Embryonic facial prominence (tissue), 1 donor: ENCODE results near the gene ANKH.

ENCODE experiments used
- DNase-seq: peaks from one replicate; pipeline ENCODE4 v3.0.0-alpha.2; 2016; ENCODE audit errors: extremely low spot score

Gene ANKH

DNA sequence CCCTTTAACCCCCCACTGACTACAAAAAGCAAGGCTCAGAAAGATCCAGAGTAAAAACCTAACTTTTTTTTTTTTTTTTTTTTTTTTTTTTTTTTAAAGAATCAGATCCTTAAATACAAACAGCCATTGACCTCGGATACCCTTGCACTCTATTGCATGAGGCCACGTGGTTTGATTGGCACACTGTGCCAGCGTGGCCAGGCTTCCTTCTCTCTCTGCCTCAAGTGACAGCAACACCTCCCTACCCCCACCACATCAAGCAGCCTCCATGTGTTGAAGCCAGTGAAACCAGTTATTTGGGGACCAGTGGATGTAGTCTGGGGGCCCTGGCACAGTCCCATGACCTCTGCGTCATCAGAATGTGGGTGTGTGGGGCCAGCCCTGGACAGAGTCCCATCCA, 135.6 kb downstream of the ANKH start:
- DNase-seq, result no peak

DNA sequence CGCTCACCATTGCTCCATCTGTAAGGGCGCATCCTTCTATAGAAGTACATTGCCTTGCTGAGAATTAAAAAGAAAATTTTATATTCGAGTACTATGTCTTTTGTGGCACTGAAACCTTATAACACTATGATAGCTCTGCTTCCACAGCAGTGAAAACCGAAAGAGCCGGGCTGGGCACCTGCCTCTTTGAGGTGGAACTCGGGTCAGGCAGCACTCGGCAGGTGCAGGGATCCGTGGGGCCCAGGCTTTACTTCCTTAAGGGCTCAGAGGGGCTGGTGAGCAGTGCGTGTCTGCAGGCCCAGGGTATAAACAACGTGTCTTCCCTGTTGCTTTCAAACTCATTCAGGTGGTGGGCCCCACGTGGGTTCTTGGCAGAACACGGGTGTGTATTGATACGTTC, 137.2 kb downstream of the ANKH start:
- no peak for DNase-seq

- no peak for DNase-seq
These were observed 137.9 kb downstream of the ANKH start for GRCh38 chr5:14733661-14734060.

DNA sequence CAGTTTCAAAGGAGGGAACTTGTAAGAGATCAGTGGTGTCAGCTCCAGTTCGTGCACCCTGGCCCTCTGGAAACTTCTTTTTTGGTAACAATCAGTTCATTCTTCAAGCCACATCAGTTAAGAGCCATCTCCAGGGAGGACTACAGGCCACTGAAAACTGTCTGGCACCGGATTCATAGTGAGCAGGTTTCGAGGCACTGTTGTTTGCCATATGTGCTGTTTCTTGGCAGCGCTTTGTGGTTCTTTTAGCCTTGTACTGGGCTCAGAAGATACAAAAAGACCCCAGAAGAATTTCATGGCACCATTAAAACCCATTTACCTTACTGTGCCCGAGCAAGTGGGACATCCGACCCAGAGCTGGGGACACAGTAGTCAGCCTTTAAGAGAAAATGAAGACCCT, 138.6 kb downstream of the ANKH start:
- no peak for DNase-seq

GRCh38 chr5:14730881-14731280, 140.7 kb downstream of the ANKH start:
- DNase-seq, result no peak

DNA sequence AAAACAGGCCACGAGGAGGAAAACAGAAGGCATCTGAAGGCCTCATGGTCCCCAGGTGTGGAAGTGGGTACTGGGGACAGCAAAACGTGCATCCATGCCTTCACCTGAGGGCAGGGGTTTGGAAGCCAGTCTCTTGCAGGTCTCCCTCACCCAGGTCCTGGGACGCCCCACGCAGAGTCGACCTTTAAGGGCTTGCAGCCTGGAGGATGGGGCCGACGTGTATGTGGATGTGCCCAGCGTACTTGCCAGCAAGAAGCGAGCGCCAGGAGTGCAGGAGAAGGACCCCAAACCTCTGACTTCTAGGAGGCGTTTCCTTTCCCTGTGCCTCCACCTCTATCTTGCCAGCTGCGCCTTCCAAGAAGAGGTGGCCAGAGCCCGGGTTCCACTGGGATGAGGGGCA, 141.1 kb downstream of the ANKH start:
- DNase-seq, result no peak

DNA sequence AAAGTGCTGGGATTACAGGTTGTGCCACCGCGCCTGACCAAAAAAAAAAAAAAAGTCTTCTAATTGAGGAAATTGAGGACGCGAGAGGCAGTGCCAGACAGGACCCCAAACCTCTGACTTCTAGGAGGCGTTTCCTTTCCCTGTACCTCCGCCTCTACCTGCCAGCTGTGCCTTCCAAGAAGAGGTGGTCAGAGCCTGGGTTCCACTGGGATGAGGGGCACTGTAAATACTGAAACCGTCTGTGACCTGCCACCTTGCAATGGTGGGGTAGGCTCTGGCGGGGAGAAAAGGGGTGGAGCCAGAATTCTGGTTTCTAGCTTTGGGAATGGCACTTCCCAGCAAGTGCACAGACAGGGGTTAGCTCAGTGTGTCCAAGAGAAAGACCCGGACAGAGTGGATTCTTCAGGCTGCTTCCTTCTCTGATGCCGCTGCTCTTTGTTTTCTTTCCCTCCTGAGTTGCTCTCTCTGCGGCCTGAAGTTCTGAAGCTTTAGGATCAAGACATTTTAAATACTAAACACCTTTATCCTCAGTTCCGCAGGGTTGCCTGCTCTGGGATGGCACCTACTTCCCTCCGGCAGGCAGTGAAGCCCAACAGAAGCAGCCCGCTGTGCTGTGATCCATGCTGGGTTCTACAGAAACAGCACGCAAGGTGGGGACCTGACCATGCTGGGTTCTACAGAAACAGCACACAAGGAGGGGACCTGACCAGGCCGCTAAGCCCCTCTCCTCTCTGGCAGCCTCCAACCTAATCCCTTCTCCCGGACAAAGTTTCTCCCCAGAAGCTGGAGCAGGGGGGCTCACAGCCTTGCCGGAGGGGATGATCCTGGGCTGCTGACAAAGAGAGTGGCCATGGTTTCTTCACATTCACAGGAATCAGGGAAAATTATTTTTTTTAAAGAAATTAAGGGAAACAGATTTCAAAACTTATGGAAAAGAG, 141.9 kb downstream of the ANKH start:
- no peak for DNase-seq

DNA sequence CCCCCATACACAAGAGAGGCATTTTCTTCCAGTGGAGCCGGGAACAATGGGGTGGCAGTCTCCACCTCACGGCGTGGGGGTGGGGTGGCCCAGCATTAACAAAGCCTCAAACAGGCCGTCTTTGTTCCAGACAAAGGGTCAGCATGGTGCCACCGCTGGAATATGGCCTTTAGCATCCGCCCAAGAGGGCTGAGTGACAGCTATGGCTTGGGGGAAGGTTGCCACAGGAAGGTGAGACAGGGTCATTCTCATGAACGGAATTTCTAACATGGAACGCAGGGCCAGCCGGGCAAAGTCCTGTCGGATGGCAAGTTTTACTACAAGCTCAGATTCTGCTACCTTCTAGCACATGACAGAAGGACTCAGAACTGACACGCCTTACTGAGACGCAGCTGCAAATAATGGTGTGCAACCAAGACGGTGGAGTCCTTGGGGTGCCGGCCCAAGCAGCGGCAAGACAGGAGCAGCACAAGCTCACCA, 143.1 kb downstream of the ANKH start:
- no peak for DNase-seq

DNA sequence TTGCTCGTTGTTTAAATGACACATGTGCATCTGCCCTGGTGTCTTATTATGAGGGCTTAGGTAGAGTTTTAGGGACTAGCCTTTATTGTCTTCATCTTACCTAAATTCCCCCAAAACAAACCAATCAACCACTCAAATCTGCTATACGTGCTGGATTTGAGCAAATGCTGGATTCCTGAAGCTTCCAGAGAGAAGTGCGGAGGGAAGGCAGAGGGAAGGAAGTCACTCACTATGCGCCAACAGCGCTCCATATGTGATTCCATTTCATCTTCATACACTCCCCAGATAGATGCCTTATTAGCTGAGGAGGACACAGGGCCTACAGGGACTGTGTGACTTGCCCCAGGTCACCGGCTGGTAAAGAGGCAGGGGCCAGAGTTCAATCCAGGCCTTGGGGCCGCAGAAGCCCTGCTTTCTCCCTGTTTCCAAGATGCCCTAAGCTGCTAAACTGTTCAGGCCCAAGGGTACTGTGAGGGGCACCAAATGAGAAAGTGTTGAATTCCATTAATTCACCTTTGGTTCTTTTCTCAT, 143.6 kb downstream of the ANKH start:
- no peak for DNase-seq

DNA sequence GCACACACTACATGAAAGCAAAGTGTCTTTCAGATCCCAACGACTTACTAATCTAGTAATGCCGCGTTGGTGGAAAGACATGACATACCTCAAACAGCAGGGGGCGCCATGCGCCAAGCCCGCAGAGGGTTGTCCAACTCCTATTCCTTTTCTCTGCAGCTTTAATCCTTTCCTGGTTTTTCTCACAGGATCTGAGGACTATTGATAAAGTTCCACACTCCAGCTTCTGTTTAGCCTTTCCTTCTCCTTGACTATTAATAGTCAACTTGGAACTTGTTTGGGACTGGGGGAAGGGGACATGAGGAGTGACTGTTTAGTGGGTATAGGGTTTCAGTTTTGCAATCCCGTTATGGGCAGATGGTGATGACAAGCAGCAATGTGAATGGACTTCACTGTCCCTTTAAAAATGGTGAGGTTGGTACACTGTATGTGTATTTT, 144.1 kb downstream of the ANKH start:
- peak; percentile 73 for DNase-seq

- DNase-seq, result no peak
These were observed 145.3 kb downstream of the ANKH start for GRCh38 chr5:14726066-14726838.

- DNase-seq, result no peak
These were observed 146.9 kb downstream of the ANKH start for GRCh38 chr5:14724633-14725032.

- no peak for DNase-seq
These were observed 147.9 kb downstream of the ANKH start for GRCh38 chr5:14723701-14724132.

GRCh38 chr5:14722923-14723322, 148.7 kb downstream of the ANKH start:
- no peak for DNase-seq

DNA sequence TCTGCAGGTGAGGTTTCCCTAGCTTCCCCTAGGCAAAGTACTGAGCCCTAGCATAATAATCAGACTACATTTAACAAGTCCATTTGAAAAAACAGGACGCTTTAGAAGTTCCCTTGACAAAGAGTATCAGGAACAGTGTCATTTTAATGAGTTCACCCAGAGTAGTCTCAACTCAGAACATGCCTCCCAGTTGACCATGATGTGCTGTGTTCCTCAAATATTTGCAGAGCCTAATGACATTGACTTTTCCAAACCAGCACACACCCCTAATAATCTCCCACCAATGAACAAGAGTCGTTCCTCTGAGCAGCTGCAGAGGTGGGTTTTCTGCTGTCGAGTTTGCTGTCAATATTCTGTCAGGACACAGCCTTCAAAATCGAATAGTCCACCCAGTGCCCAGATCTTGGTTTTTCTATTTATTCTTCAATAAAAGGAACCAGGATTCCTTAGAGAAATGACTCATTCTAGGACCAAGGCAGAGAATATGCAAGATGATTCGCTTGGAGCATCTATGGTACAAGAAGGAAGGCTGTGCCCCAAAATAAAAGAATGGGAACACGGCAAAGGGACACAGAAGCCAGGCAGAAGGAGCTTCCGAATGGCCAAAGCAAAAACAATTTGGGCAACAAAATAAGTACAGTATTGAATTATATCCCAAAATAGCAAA, 149.5 kb downstream of the ANKH start:
- no peak for DNase-seq

DNA sequence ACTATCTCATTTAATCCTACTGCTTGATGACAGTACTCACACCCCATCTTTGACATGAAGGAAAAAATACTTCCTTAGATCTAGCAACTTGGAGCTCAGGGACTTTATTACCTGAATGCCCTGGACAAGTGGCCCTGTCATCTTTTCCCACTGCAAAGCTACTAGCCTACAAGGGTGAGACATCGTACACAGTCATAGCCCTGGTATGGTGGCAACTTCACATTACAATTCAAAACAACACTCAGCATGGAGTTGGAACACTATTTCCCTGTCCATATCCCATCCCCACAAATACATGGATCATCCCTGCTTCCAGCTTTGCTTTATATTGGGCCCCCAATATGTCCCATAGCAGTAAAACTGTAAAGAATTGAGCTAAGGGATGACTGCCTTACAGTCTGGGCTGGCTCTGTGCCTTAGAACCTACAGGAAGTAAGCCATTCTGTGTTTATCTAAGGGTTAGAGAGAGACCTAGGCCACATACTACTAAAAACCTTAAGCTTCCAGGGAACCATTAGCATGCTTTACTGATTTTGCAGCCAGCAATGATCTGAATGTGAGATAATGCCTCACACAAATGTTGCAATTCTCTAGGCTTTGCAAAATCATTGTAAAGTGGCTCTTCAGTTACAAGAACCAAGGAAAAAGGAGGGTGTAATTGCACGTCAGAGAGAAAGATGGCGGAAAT, 151.2 kb downstream of the ANKH start:
- DNase-seq, result no peak

- no peak for DNase-seq
These were observed 152.8 kb downstream of the ANKH start for GRCh38 chr5:14718778-14719177.

DNA sequence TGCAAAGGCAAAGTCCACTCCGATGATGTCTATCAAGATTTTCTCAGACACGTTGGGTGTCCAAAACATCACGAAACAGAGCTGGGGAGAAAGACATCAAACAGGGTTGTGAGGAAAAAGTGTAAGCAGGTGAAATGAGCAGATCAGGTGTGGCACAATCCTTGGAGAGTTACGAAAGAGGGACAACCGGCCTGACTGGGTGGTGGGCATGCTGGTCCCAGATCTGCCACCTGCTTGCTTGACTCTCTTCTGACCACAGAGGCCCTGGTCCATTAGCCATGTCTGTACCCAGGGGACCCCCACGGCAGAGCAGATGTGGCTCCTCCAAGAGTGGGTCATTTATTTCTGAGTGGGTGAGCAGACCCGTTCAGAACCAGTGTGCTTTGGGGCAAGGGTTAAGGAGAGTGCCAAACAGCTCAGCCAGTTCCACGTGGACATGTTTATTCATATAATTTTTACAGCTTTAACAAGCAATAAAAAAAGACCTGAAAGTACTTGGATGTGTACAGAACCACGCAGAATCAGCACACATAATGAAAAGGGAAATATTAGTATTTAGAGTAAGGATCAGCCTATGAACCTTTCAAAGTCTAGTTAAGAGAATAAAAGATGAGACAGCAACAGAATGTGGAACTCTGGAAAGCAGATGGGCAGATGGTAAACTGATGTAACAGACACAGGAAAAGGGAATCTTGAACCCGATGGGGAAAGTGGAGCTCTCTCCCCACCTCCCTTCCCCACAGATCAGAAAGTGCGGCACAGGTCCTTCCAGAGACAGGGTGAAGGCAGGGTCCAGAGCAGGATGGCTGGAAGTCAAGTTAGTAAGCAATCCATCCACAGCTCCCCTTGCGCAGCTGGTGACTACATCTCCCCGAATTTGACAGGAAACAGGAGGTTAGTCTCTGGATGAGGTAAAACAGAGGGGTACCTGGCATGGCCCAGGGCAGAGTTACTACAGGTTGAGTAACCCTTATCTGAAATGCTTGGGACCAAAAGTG, 154.5 kb downstream of the ANKH start:
- no peak for DNase-seq

DNA sequence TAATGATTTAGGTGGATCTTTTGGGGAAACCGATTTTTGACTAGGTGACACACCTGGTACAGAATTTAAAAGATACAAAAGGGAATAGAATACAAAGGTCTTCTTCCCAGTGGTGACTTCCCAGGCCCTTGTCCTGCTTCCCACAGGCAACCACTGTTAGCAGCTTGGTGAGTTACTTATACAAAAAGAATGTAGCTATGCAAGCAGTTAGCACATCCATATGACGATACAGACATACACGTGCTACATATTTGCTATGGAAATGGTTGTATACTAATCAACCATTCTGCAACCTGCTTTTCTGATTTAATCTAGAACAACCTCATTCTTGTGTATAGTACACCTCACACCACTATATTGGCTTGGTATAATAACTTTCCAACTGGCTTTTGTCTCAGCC, 156.1 kb downstream of the ANKH start:
- DNase-seq, result no peak

- no peak for DNase-seq
These were observed 156.9 kb downstream of the ANKH start for GRCh38 chr5:14714706-14715105.
